Calu3 (cell line): ENCODE results near the gene MLLT3. TPM values are rescaled to one million over a fixed set of nuclear protein-coding genes. Genes with fewer than 3 reads are reported as not detected.

Experiments used
- BruUV-seq: library from RNA; stranded (reverse); fragments of 400-500 nt; replicated peaks from 2 replicates; lab custom pipeline; 2021; lab: Mats Ljungman, UMichigan
- CTCF ChIA-PET: fragments of 300-600 bp; sonication (Branson Sonifier 250); formaldehyde crosslinking; loops from one replicate; lab custom pipeline; 2022; ENCODE audit warnings: antibody characterized with exemption; lab: Charles Lee
- DNase-seq: peaks from one replicate; pipeline ENCODE4 v3.0.0; 2022
- H3K27ac Mint-ChIP-seq: one replicate; pipeline ENCODE4 v1.8.0; 2022; ENCODE audit warnings: mixed read lengths; ENCODE audit not compliant: unreplicated experiment
- H3K27me3 Mint-ChIP-seq: one replicate; pipeline ENCODE4 v1.8.0; 2022; ENCODE audit warnings: mixed read lengths; ENCODE audit not compliant: unreplicated experiment
- H3K36me3 Mint-ChIP-seq: one replicate; pipeline ENCODE4 v1.8.0; 2022; ENCODE audit warnings: mild to moderate bottlenecking, moderate library complexity, mixed read lengths; ENCODE audit not compliant: insufficient read depth, unreplicated experiment
- H3K4me1 Mint-ChIP-seq: one replicate; pipeline ENCODE4 v1.8.0; 2022; ENCODE audit warnings: mild to moderate bottlenecking, low read depth, mixed read lengths; ENCODE audit not compliant: unreplicated experiment
- H3K4me3 Mint-ChIP-seq: one replicate; pipeline ENCODE4 v1.8.0; 2022; ENCODE audit warnings: mild to moderate bottlenecking, low read depth, moderate library complexity, mixed read lengths; ENCODE audit not compliant: unreplicated experiment
- H3K9me3 Mint-ChIP-seq: one replicate; pipeline ENCODE4 v1.8.0; 2022; ENCODE audit warnings: low read depth, mixed read lengths; ENCODE audit not compliant: unreplicated experiment
- intact Hi-C: fragments of 100-400 bp; cut with micrococcal nuclease; formaldehyde crosslinking; loops from one replicate; pipeline ENCODE4 v1.10.0; 2022; ENCODE audit not compliant: unreplicated experiment
- total RNA-seq: library from RNA; stranded (reverse); gene quantifications from 2 replicates; pipeline ENCODE4 v1.2.3, GENCODE V29; 2022
- TF ChIP-seq, protein P1 (sequence below): fragments of 200-600 bp; IDR thresholded peaks from one replicate; pipeline ENCODE4 v1.8.0; 2022; ENCODE audit warnings: antibody characterized with exemption; ENCODE audit not compliant: unreplicated experiment

The MLLT3 gene
- total RNA-seq, 1 experiment from 2014 or later, result 23.1 TPM

DNA sequence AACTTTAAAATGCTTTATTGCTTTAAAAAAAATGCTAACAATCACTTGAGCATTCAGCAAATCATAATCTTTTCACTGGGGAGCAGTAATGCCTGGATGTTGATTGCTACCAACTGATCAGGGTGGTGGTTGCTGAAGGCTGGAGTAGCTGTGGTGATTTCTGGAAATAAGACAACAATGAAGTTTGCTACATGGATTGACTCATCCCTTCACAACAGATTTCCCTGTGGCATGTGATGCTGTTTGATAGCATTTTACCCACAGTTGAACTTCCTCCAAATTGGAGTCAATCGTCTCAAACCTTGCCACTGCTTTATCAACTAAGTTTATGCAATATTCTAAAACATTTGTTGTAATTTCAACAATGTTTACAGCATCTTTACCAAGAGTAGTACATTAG lies 83.3 kb downstream of the MLLT3 start:
- no peaks in the 10 kb centered on the region for H3K27me3 Mint-ChIP-seq
- no peak for DNase-seq
- no peak overlapping the region for H3K4me3 Mint-ChIP-seq
- TF ChIP-seq, protein P1, sequence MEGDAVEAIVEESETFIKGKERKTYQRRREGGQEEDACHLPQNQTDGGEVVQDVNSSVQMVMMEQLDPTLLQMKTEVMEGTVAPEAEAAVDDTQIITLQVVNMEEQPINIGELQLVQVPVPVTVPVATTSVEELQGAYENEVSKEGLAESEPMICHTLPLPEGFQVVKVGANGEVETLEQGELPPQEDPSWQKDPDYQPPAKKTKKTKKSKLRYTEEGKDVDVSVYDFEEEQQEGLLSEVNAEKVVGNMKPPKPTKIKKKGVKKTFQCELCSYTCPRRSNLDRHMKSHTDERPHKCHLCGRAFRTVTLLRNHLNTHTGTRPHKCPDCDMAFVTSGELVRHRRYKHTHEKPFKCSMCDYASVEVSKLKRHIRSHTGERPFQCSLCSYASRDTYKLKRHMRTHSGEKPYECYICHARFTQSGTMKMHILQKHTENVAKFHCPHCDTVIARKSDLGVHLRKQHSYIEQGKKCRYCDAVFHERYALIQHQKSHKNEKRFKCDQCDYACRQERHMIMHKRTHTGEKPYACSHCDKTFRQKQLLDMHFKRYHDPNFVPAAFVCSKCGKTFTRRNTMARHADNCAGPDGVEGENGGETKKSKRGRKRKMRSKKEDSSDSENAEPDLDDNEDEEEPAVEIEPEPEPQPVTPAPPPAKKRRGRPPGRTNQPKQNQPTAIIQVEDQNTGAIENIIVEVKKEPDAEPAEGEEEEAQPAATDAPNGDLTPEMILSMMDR, result no peak
- H3K27ac Mint-ChIP-seq, result no peak overlapping the region
- peaks cover 4% of the 10 kb centered on the region for H3K9me3 Mint-ChIP-seq
- H3K36me3 Mint-ChIP-seq, result no peaks in the 10 kb centered on the region
- BruUV-seq, result no TSS peak
- intact Hi-C loops, result no loop called here
- no peaks in the 10 kb centered on the region for H3K4me1 Mint-ChIP-seq
- CTCF ChIA-PET, result no interaction called here

DNA sequence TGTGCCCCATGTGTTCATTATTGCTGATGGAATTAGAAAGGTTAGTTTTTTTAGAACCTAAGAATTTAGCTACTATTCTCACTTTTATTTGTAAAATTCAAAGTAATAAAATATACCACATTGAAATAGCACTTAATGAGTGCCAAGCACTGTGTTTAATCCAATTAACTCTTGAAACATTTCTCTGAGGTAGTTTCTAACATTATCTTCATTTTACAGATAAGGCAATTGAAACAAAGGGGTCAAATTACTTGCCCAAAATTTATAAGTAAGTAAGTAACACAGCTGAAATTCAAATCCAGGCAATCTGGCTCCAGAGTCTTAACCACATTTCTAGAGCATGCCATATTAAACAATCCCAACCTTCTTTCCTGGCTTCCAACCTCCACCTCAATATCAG lies 84.2 kb downstream of the MLLT3 start:
- CTCF ChIA-PET, result no interaction called here
- TF ChIP-seq, protein P1, result no peak
- peaks cover 4% of the 10 kb centered on the region for H3K9me3 Mint-ChIP-seq
- no peak overlapping the region for H3K4me3 Mint-ChIP-seq
- DNase-seq, result no peak
- no peaks in the 10 kb centered on the region for H3K4me1 Mint-ChIP-seq
- no peaks in the 10 kb centered on the region for H3K36me3 Mint-ChIP-seq
- H3K27me3 Mint-ChIP-seq, result no peaks in the 10 kb centered on the region
- BruUV-seq, result no TSS peak
- H3K27ac Mint-ChIP-seq, result no peak overlapping the region
- intact Hi-C loops, result no loop called here

DNA sequence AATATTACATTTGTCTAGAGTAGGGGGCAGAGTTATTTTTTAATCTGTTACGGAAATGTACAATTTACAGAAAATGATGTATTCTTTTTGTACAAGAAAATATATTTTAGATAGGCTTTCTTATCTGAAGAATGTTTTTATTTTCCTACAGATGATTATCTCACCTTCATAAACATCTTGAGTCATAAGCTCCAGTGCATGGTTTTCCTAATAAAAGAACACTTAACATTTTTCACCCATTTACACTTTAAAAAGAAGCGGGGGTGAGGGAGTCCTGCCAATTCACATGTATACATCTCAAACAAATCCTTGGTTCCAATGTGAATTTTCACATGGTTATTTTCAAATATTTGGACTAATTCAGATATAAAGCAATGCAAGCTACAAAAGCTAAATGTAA lies 85.0 kb downstream of the MLLT3 start:
- Mint-ChIP-seq H3K36me3 (no peaks in the 10 kb centered on the region), H3K4me3 (no peak overlapping the region), H3K9me3 (peaks cover 4% of the 10 kb centered on the region), H3K27ac (no peak overlapping the region), H3K4me1 (no peaks in the 10 kb centered on the region), H3K27me3 (no peaks in the 10 kb centered on the region)
- DNase-seq, result no peak
- TF ChIP-seq, protein P1, result no peak
- BruUV-seq, result no TSS peak
- intact Hi-C loops, result no loop called here
- CTCF ChIA-PET, result no interaction called here

DNA sequence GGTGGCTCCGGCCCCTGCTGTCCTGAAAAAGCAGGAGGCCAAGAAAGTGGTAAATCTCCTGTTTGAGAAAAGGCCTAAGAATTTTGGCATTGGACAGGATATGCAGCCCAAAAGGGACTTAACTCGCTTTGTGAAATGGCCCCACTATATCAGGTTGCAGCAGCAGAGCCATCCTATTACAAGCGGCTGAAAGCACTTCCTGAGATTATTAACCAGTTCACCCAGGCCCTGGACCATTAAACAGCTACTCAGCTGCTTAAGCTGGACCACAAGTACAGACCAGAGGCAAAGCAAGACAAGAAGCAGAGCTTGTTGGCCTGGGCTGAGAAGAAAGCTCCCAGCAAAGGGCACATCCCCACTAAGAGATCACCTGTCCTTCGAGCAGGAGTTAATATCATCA lies 89.7 kb downstream of the MLLT3 start:
- intact Hi-C loops, result no loop called here
- no TSS peak for BruUV-seq
- H3K27me3 Mint-ChIP-seq, result no peaks in the 10 kb centered on the region
- H3K36me3 Mint-ChIP-seq, result no peaks in the 10 kb centered on the region
- H3K4me1 Mint-ChIP-seq, result no peaks in the 10 kb centered on the region
- TF ChIP-seq, protein P1, result no peak
- DNase-seq, result no peak
- H3K9me3 Mint-ChIP-seq, result no peaks in the 10 kb centered on the region
- CTCF ChIA-PET, result interaction anchor here (0.6 kb wide), 1 partner anchor 14 kb away, joined by 5 read pairs; no protein-coding TSS in a partner anchor
- no peak overlapping the region for H3K27ac Mint-ChIP-seq
- H3K4me3 Mint-ChIP-seq, result no peak overlapping the region
